ENCODE measurements around the gene ALOX5. TPM values are rescaled to one million over a fixed set of nuclear protein-coding genes. Genes with fewer than 3 reads are reported as not detected.

Gene ALOX5
- total RNA-seq, 4 donors from 2014 or later: 27.8 to 127 (median 39.9) TPM

DNA sequence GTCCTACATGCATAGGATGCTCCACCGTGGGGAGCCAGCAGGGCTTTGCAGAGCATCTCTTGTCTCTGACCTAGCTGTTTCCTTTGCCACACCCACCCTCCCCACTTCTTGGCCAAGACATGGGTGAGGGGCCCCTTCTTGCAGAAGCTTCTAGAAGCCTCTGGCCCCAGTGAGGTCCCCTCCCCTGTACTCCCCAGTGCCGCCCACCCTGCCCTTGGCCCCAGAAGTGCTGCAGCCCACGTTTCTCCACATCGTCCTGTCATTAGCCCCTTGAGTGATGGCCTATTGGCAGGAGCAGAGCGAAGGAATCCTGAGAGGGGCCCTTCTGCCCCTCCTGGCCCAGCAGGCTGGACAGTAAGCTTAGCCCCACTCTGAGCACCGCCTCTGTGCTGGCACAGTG lies 43.7 kb downstream of the ALOX5 start:
- H3K4me3 ChIP-seq: no peak overlapping the region
- H3K4me1 ChIP-seq: peaks cover 0 to 37% (median 11%) of the 10 kb centered on the region in 4 donors
- no peaks in the 10 kb centered on the region for H3K27me3 ChIP-seq
- no peaks in the 10 kb centered on the region for H3K36me3 ChIP-seq
- no peaks in the 10 kb centered on the region for H3K9me3 ChIP-seq
- DNase-seq (ENCODE audit: low spot score in 2 of 2): no peak
- TF ChIP-seq, protein P1, sequence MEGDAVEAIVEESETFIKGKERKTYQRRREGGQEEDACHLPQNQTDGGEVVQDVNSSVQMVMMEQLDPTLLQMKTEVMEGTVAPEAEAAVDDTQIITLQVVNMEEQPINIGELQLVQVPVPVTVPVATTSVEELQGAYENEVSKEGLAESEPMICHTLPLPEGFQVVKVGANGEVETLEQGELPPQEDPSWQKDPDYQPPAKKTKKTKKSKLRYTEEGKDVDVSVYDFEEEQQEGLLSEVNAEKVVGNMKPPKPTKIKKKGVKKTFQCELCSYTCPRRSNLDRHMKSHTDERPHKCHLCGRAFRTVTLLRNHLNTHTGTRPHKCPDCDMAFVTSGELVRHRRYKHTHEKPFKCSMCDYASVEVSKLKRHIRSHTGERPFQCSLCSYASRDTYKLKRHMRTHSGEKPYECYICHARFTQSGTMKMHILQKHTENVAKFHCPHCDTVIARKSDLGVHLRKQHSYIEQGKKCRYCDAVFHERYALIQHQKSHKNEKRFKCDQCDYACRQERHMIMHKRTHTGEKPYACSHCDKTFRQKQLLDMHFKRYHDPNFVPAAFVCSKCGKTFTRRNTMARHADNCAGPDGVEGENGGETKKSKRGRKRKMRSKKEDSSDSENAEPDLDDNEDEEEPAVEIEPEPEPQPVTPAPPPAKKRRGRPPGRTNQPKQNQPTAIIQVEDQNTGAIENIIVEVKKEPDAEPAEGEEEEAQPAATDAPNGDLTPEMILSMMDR (IDR thresholded peaks at IDR 0.05): no peak
- no peak for TF ChIP-seq POLR2A (IDR thresholded peaks at IDR 0.05)
- no peak for TF ChIP-seq EP300 (IDR thresholded peaks at IDR 0.05)
- 72 to 81% methylated on average over 4 to 6 of the region's 6 CpGs for WGBS, 2 donors
- peak overlapping the region in 1 of 4 donors; percentile 87 for H3K27ac ChIP-seq

- Histone ChIP-seq H3K4me1 (peaks cover 0 to 37% (median 11%) of the 10 kb centered on the region in 4 donors), H3K36me3 (no peaks in the 10 kb centered on the region), H3K4me3 (peak overlapping the region in 3 of 4 donors; percentile 33 to 62 (median 59)), H3K9me3 (no peaks in the 10 kb centered on the region), H3K27ac (peak overlapping the region in 3 of 4 donors; percentile 72 to 87 (median 84)), H3K27me3 (no peaks in the 10 kb centered on the region)
- TF ChIP-seq, protein P1 (IDR thresholded peaks at IDR 0.05): no peak
- no peak for TF ChIP-seq POLR2A (IDR thresholded peaks at IDR 0.05)
- no peak for TF ChIP-seq EP300 (IDR thresholded peaks at IDR 0.05)
- WGBS, 2 donors: 56 to 58% methylated on average over 12 to 15 of the region's 15 CpGs
- DNase-seq (ENCODE audit: low spot score in 2 of 2): no peak
These were observed 44.4 kb downstream of the ALOX5 start for GRCh38 chr10:45418417-45418848.

- Histone ChIP-seq H3K4me3 (peak overlapping the region; percentile 33 to 62 (median 54)), H3K9me3 (no peaks in the 10 kb centered on the region), H3K36me3 (no peaks in the 10 kb centered on the region), H3K27ac (peak overlapping the region; percentile 49 to 87 (median 78)), H3K27me3 (no peaks in the 10 kb centered on the region), H3K4me1 (peaks cover 0 to 37% (median 11%) of the 10 kb centered on the region in 4 donors)
- TF ChIP-seq EP300 (IDR thresholded peaks at IDR 0.05) (peak in 1 of 2 donors; percentile 58), POLR2A (IDR thresholded peaks at IDR 0.05) (peak in 1 of 2 donors; percentile 42)
- TF ChIP-seq, protein P1 (IDR thresholded peaks at IDR 0.05): no peak
- WGBS, 2 donors: 1 to 2% methylated on average over 50 to 60 of the region's 60 CpGs
- peak in 1 of 2 donors; percentile 48 for DNase-seq (ENCODE audit: low spot score in 2 of 2)
These were observed 45.0 kb downstream of the ALOX5 start for GRCh38 chr10:45418849-45419675.

DNA sequence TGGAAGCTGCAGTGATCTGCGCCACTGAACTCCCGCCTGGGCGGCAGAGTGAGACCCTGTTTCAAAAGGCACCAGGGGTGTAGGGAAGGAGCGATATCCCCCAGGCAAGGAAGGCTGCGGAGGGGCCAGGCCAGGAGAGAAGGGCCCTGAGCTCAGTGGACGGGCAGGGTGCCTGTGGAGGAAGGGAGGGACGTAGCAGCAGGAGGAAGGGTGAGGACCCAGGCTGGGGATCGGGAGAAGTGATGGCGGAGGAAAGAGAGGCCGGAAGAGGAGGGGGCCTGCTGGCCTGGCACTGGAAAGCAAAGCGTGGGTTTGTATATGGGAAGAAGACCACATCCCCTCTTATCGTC lies 45.6 kb downstream of the ALOX5 start:
- Histone ChIP-seq H3K4me3 (peak overlapping the region; percentile 33 to 62 (median 54)), H3K9me3 (no peaks in the 10 kb centered on the region), H3K36me3 (no peaks in the 10 kb centered on the region), H3K27me3 (no peaks in the 10 kb centered on the region), H3K4me1 (peaks cover 0 to 37% (median 11%) of the 10 kb centered on the region in 4 donors), H3K27ac (peak overlapping the region; percentile 49 to 87 (median 78))
- WGBS, 2 donors: 24 to 28% methylated on average over 11 to 12 of the region's 12 CpGs
- no peak for TF ChIP-seq POLR2A (IDR thresholded peaks at IDR 0.05)
- no peak for TF ChIP-seq EP300 (IDR thresholded peaks at IDR 0.05)
- TF ChIP-seq, protein P1 (IDR thresholded peaks at IDR 0.05): no peak
- no peak for DNase-seq (ENCODE audit: low spot score in 2 of 2)
